CD14-positive monocyte (primary cell): ENCODE data around the gene CAMK1D. TPM values are rescaled to one million over a fixed set of nuclear protein-coding genes. Genes with fewer than 3 reads are reported as not detected.
A peak's percentile ranks its signal among the peaks of the same experiment; 100 is the strongest.

ENCODE experiments used
- DNase-seq, 3 donors: peaks; one replicate each; pipeline ENCODE4 v3.0.0-alpha.2; 2011 to 2022
- H2AFZ ChIP-seq: 2 replicates; pipeline ENCODE4 v1.6.0; 2012; ENCODE audit warnings: mild to moderate bottlenecking, low read depth, low read length, inconsistent platforms; ENCODE audit not compliant: insufficient read depth, poor library complexity, severe bottlenecking
- H3K27ac ChIP-seq, 2 donors: 1 replicate in 1 of 2; 2 replicates in 1 of 2; pipeline ENCODE4 v1.5.1; 2012 to 2013; ENCODE audit warnings: low read length in 2 of 2, control low read depth in 1 of 2, inconsistent platforms in 1 of 2, low read depth in 1 of 2, mild to moderate bottlenecking in 1 of 2
- H3K27me3 ChIP-seq, 2 donors: one replicate each; pipeline versions ENCODE4 v1.6.0 to v1.6.1; 2011 to 2013; ENCODE audit warnings: low read length in 2 of 2; ENCODE audit not compliant: control insufficient read depth in 2 of 2, insufficient read depth in 2 of 2
- H3K36me3 ChIP-seq, 2 donors: replicated peaks in 1 of 2; 1 replicate in 1 of 2; 2 replicates in 1 of 2; pipeline versions ENCODE4 v1.5.1 to v1.6.1; 2012 to 2013; ENCODE audit warnings: low read length in 2 of 2, control low read depth in 1 of 2, inconsistent platforms in 1 of 2, mild to moderate bottlenecking in 1 of 2; ENCODE audit not compliant: insufficient read depth in 2 of 2, control insufficient read depth in 1 of 2
- H3K4me1 ChIP-seq, 2 donors: 1 replicate in 1 of 2; 2 replicates in 1 of 2; pipeline versions ENCODE4 v1.5.1 to v1.6.1; 2012 to 2013; ENCODE audit warnings: low read length in 2 of 2, control low read depth in 1 of 2, inconsistent platforms in 1 of 2, mild to moderate bottlenecking in 1 of 2, moderate library complexity in 1 of 2; ENCODE audit not compliant: insufficient read depth in 2 of 2, control insufficient read depth in 1 of 2
- H3K4me2 ChIP-seq: replicated peaks from 2 replicates; pipeline ENCODE3; 2012; ENCODE audit warnings: low read length, moderate library complexity, mild to moderate bottlenecking; ENCODE audit not compliant: poor library complexity, severe bottlenecking; ENCODE audit errors: extremely low read depth
- H3K4me3 ChIP-seq, 3 experiments: fragments of 200-600 bp in 1 of 3; sonication (generic) in 1 of 3; replicated peaks in 1 of 3; 1 replicate in 2 of 3; 2 replicates in 1 of 3; pipeline ENCODE4 v1.5.1; 2011 to 2013; ENCODE audit warnings: low read length in 3 of 3, mild to moderate bottlenecking in 3 of 3, control low read depth in 2 of 3, low read depth in 2 of 3, inconsistent platforms in 1 of 3, moderate library complexity in 1 of 3
- H3K79me2 ChIP-seq: 2 replicates; pipeline ENCODE4 v1.6.0; 2012; ENCODE audit warnings: mild to moderate bottlenecking, control low read depth, inconsistent platforms, low read length, moderate library complexity; ENCODE audit not compliant: insufficient read depth
- H3K9ac ChIP-seq: 2 replicates; pipeline ENCODE4 v1.6.0; 2017; ENCODE audit warnings: low read length, mild to moderate bottlenecking; ENCODE audit not compliant: insufficient read depth, poor library complexity, severe bottlenecking
- H3K9me3 ChIP-seq, 2 donors: replicated peaks in 1 of 2; 1 replicate in 1 of 2; 2 replicates in 1 of 2; pipeline versions ENCODE4 v1.5.1 to v1.6.1; 2012 to 2013; ENCODE audit warnings: low read length in 2 of 2, control low read depth in 1 of 2; ENCODE audit not compliant: control insufficient read depth in 1 of 2, insufficient read depth in 1 of 2
- H4K20me1 ChIP-seq: 2 replicates; pipeline ENCODE4 v1.6.0; 2012; ENCODE audit warnings: mild to moderate bottlenecking, low read length, control low read depth, moderate library complexity; ENCODE audit not compliant: insufficient read depth
- H3K27ac Mint-ChIP-seq, 7 donors: one replicate each; pipeline ENCODE4 v1.8.0; 2020; ENCODE audit warnings: mild to moderate bottlenecking in 7 of 7, mixed read lengths in 7 of 7, moderate library complexity in 6 of 7, inconsistent platforms in 2 of 7
- H3K27me3 Mint-ChIP-seq, 3 donors: one replicate each; pipeline ENCODE4 v1.8.0; 2021 to 2022; ENCODE audit warnings: low read depth in 3 of 3, mild to moderate bottlenecking in 3 of 3, mixed read lengths in 3 of 3, moderate library complexity in 3 of 3, inconsistent platforms in 1 of 3
- H3K36me3 Mint-ChIP-seq, 2 donors: one replicate each; pipeline ENCODE4 v1.8.0; 2020; ENCODE audit warnings: mixed read lengths in 2 of 2, inconsistent platforms in 1 of 2, mild to moderate bottlenecking in 1 of 2
- H3K4me1 Mint-ChIP-seq: one replicate; pipeline ENCODE4 v1.8.0; 2020; ENCODE audit warnings: mild to moderate bottlenecking, mixed read lengths
- H3K4me3 Mint-ChIP-seq, 2 donors: one replicate each; pipeline ENCODE4 v1.8.0; 2020; ENCODE audit warnings: mild to moderate bottlenecking in 2 of 2, mixed read lengths in 2 of 2, moderate library complexity in 1 of 2
- H3K9me3 Mint-ChIP-seq, 7 donors: one replicate each; pipeline ENCODE4 v1.8.0; 2020 to 2022; ENCODE audit warnings: mixed read lengths in 7 of 7, mild to moderate bottlenecking in 6 of 7, moderate library complexity in 6 of 7, inconsistent platforms in 2 of 7
- WGBS: methylation state at CpG from one replicate; pipeline ENCODE4 v1.1.5; 2013; ENCODE audit warnings: missing lambda C conversion rate; ENCODE audit not compliant: insufficient coverage; 5-methylcytosine and 5-hydroxymethylcytosine counted together
- intact Hi-C, 2 donors: fragments of 100-400 bp; cut with micrococcal nuclease; formaldehyde crosslinking; loops; one replicate each; pipeline versions ENCODE4 v1.15.0 to v1.15.1; 2023
- polyA plus RNA-seq, 3 donors: library from polyadenylated mRNA; depleted of rRNA in 1 of 3; unstranded in 2 of 3; stranded (reverse) in 1 of 3; fragments of 300-500 nt in 2 of 3; fragments of >200 nt in 1 of 3; fragmentation: Illumina TruSeq in 2 of 3; gene quantifications; 1 replicate in 2 of 3; 2 replicates in 1 of 3; pipeline ENCODE4 v1.2.3, GENCODE V29; 2012 to 2021
- TF ChIP-seq, protein P1 (sequence below): fragments of 200-600 bp; IDR thresholded peaks from one replicate; pipeline ENCODE4 v1.8.0; 2022; ENCODE audit warnings: antibody characterized with exemption, mild to moderate bottlenecking

CAMK1D gene
- polyA plus RNA-seq, 3 donors, result 6.7 to 11.8 (median 7.1) TPM

DNA sequence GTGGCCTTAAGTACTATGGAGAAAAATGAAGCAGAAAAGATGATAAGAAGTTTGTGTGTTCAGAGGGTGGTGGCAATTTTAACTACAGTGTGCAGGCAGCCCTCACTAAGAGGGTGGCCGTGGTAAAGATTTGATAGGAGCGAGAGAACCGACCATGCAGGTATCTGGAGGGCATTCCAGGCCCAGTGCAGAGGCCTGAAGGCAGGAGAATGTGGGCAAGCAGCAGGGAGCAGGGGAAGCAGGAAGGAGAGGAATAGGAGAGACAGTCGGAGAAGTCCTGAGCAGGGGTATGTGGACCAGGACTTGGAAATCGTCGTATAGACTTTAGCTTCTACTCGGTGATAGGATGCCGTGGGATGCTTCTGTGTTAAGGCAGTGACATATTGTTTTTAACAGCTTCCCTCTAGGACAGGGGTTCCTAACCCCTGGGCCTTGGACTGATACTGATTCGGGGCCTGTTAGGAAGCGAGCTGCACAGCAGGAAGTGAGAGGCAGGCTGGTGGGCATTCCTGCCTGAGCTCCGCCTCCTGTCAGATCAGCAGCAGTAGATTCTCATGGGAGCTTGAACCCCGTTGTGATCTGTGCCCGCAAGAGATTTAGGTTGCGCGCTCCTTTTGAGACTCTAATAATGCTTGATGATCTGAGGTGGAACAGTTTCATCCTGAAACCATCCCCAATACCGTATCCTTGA lies 425.0 kb downstream of the CAMK1D start:
- DNase-seq, result no peak
- Mint-ChIP-seq H3K4me1 (no peaks in the 10 kb centered on the region), H3K9me3 (peaks cover 0 to 9% (median 7%) of the 10 kb centered on the region in 7 donors), H3K27ac (peak overlapping the region in 2 of 7 donors; percentile 20 to 68), H3K4me3 (no peak overlapping the region), H3K36me3 (peaks cover 0 to 10% of the 10 kb centered on the region in 2 donors), H3K27me3 (peaks cover 0 to 4% (median 2%) of the 10 kb centered on the region in 3 donors)
- TF ChIP-seq, protein P1, sequence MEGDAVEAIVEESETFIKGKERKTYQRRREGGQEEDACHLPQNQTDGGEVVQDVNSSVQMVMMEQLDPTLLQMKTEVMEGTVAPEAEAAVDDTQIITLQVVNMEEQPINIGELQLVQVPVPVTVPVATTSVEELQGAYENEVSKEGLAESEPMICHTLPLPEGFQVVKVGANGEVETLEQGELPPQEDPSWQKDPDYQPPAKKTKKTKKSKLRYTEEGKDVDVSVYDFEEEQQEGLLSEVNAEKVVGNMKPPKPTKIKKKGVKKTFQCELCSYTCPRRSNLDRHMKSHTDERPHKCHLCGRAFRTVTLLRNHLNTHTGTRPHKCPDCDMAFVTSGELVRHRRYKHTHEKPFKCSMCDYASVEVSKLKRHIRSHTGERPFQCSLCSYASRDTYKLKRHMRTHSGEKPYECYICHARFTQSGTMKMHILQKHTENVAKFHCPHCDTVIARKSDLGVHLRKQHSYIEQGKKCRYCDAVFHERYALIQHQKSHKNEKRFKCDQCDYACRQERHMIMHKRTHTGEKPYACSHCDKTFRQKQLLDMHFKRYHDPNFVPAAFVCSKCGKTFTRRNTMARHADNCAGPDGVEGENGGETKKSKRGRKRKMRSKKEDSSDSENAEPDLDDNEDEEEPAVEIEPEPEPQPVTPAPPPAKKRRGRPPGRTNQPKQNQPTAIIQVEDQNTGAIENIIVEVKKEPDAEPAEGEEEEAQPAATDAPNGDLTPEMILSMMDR, result no peak
- Histone ChIP-seq H3K4me1 (no peaks in the 10 kb centered on the region), H2AFZ (no peak overlapping the region), H3K27ac (no peak overlapping the region), H3K9ac (no peak overlapping the region), H3K36me3 (no peaks in the 10 kb centered on the region), H3K27me3 (no peaks in the 10 kb centered on the region), H3K4me3 (no peak overlapping the region), H3K79me2 (no peaks in the 10 kb centered on the region), H3K9me3 (peaks cover 0 to 4% of the 10 kb centered on the region in 2 donors), H3K4me2 (no peak overlapping the region), H4K20me1 (no peaks in the 10 kb centered on the region)
- intact Hi-C loops, result no loop called here
- 89% methylated on average over 10 of the region's 16 CpGs for WGBS

DNA sequence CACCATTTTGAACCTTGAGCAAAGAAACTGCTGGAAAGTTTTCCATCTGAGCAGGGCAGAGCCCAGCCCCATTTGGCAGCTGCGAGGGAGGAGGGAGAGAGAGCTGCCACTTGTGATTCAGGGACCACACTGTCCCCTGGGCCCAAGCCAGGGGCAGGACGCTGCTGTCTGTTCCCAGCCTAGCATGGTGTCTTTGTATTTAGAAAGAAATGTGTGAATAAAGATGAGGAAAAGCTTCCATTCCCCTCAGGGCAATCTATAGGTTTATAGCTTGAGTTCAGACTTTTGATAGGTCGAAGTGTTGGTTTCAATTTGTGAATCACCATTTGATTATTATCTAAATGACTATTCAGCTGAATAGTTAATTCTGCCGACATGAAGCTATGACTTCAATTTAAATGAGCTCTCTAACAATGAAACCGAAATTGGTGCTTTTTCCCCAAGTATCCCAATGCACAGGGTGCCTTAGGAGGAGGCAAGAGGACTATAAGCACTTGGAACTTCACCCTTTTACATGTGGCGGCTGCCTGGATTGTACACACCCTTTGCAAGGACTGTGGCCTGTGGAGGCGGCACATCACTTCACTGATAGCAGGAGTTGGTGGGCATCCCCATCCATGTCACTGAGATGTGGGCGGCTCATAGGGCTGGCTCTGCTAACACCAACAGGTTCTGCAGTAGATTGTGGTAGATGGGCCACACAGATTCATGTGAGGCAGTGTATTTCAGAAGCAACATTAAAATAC lies 428.7 kb downstream of the CAMK1D start:
- Mint-ChIP-seq H3K27ac (peak overlapping the region in 1 of 7 donors; percentile 57), H3K27me3 (peaks cover 0 to 3% (median 0%) of the 10 kb centered on the region in 3 donors)
- WGBS, result 91% methylated on average over 4 of the region's 8 CpGs

More for the DNA sequence above, 428.7 kb downstream of the CAMK1D start:
- H3K4me1 ChIP-seq, result no peaks in the 10 kb centered on the region
- H3K4me2 ChIP-seq, result no peak overlapping the region
- no peaks in the 10 kb centered on the region for H4K20me1 ChIP-seq
- no peaks in the 10 kb centered on the region for H3K36me3 ChIP-seq
- H3K79me2 ChIP-seq, result no peaks in the 10 kb centered on the region
- no peak overlapping the region for H3K4me3 Mint-ChIP-seq
- no peak overlapping the region for H3K27ac ChIP-seq
- intact Hi-C loops, result no loop called here
- no peaks in the 10 kb centered on the region for H3K9me3 ChIP-seq
- H2AFZ ChIP-seq, result no peak overlapping the region
- H3K27me3 ChIP-seq, result no peaks in the 10 kb centered on the region
- no peak overlapping the region for H3K9ac ChIP-seq
- TF ChIP-seq, protein P1, result no peak
- peaks cover 3% of the 10 kb centered on the region for H3K4me1 Mint-ChIP-seq
- H3K36me3 Mint-ChIP-seq, result peaks cover 0 to 1% of the 10 kb centered on the region in 2 donors
- H3K9me3 Mint-ChIP-seq, result peaks cover 0 to 2% (median 1%) of the 10 kb centered on the region in 7 donors
- no peak for DNase-seq
- H3K4me3 ChIP-seq, result no peak overlapping the region
